Tibial artery (tissue), 4 donors: ENCODE results near the gene KCNIP4.

Experiments
- DNase-seq, 2 donors: peaks; one replicate each; pipeline ENCODE4 v3.0.0-alpha.2; 2019
- H3K27ac ChIP-seq, 2 donors: fragments of 200-600 bp; sonication (generic) in 1 of 2; 1 replicate in 1 of 2; 2 replicates in 1 of 2; pipeline ENCODE4 v1.5.1; 2018 to 2019; ENCODE audit warnings: mild to moderate bottlenecking in 1 of 2
- H3K27me3 ChIP-seq, 2 donors: fragments of 200-600 bp; sonication (generic) in 1 of 2; one replicate each; pipeline versions ENCODE4 v1.5.1 to v1.6.0; 2016 to 2019
- H3K36me3 ChIP-seq, 3 donors: fragments of 200-600 bp; sonication (generic) in 2 of 3; one replicate each; pipeline ENCODE4 v1.5.1; 2016 to 2019; ENCODE audit warnings: mild to moderate bottlenecking in 2 of 3
- H3K4me1 ChIP-seq, 4 donors: fragments of 200-600 bp; sonication (generic) in 2 of 4; 1 replicate in 3 of 4; 2 replicates in 1 of 4; pipeline ENCODE4 v1.5.1; 2016 to 2019
- H3K4me3 ChIP-seq, 2 donors: fragments of 200-600 bp; sonication (generic) in 1 of 2; 1 replicate in 1 of 2; 2 replicates in 1 of 2; pipeline ENCODE4 v1.5.1; 2018 to 2019; ENCODE audit warnings: mild to moderate bottlenecking in 2 of 2
- H3K9me3 ChIP-seq, 3 donors: fragments of 200-600 bp; sonication (generic) in 1 of 3; one replicate each; pipeline ENCODE4 v1.5.1; 2016 to 2019
- CTCF ChIP-seq, 2 experiments: fragments of 200-600 bp in 1 of 2; fragments of 450-650 bp in 1 of 2; IDR thresholded peaks; one replicate each; pipeline ENCODE4 v1.5.1; 2017 to 2019; ENCODE audit warnings: antibody characterized with exemption in 2 of 2, mild to moderate bottlenecking in 1 of 2, moderate library complexity in 1 of 2
- intact Hi-C: fragments of 100-400 bp; cut with DNase I; formaldehyde crosslinking; loops from one replicate; pipeline ENCODE4 v1.15.0; 2023; ENCODE audit warnings: low total_unique reads

KCNIP4 gene

GRCh38 chr4:21290562-21290961, 658.0 kb downstream of the KCNIP4 start:
- no peaks in the 10 kb centered on the region for H3K9me3 ChIP-seq
- H3K27me3 ChIP-seq, result no peaks in the 10 kb centered on the region
- intact Hi-C loops, result no loop called here
- H3K36me3 ChIP-seq, result no peaks in the 10 kb centered on the region
- no peak for DNase-seq
- no peak overlapping the region for H3K4me3 ChIP-seq
- H3K4me1 ChIP-seq, result no peaks in the 10 kb centered on the region
- H3K27ac ChIP-seq, result no peak overlapping the region
- TF ChIP-seq CTCF (IDR thresholded peaks at IDR 0.05), result no peak

GRCh38 chr4:21276046-21276445, 672.5 kb downstream of the KCNIP4 start:
- no peak for TF ChIP-seq CTCF (IDR thresholded peaks at IDR 0.05)
- Histone ChIP-seq H3K4me1 (no peaks in the 10 kb centered on the region), H3K4me3 (no peak overlapping the region), H3K27me3 (no peaks in the 10 kb centered on the region), H3K9me3 (no peaks in the 10 kb centered on the region), H3K36me3 (no peaks in the 10 kb centered on the region), H3K27ac (no peak overlapping the region)
- intact Hi-C loops, result no loop called here
- DNase-seq, result no peak

- no peaks in the 10 kb centered on the region for H3K9me3 ChIP-seq
- H3K36me3 ChIP-seq, result no peaks in the 10 kb centered on the region
- TF ChIP-seq CTCF (IDR thresholded peaks at IDR 0.05), result no peak
- no peaks in the 10 kb centered on the region for H3K27me3 ChIP-seq
- no peaks in the 10 kb centered on the region for H3K4me1 ChIP-seq
- DNase-seq, result no peak
- no peak overlapping the region for H3K4me3 ChIP-seq
- intact Hi-C loops, result no loop called here
- H3K27ac ChIP-seq, result no peak overlapping the region
Observed at GRCh38 chr4:21271439-21272052, 677.0 kb downstream of the KCNIP4 start.

GRCh38 chr4:21248331-21248730, 700.2 kb downstream of the KCNIP4 start:
- no peaks in the 10 kb centered on the region for H3K27me3 ChIP-seq
- H3K36me3 ChIP-seq, result no peaks in the 10 kb centered on the region
- intact Hi-C loops, result no loop called here
- no peaks in the 10 kb centered on the region for H3K4me1 ChIP-seq
- no peak for TF ChIP-seq CTCF (IDR thresholded peaks at IDR 0.05)
- no peaks in the 10 kb centered on the region for H3K9me3 ChIP-seq
- no peak for DNase-seq
- H3K4me3 ChIP-seq, result no peak overlapping the region
- H3K27ac ChIP-seq, result no peak overlapping the region

- H3K9me3 ChIP-seq, result no peaks in the 10 kb centered on the region
- intact Hi-C loops, result no loop called here
- no peak for DNase-seq
- no peaks in the 10 kb centered on the region for H3K36me3 ChIP-seq
- H3K4me3 ChIP-seq, result no peak overlapping the region
- no peaks in the 10 kb centered on the region for H3K4me1 ChIP-seq
- TF ChIP-seq CTCF (IDR thresholded peaks at IDR 0.05), result no peak
- no peaks in the 10 kb centered on the region for H3K27me3 ChIP-seq
- no peak overlapping the region for H3K27ac ChIP-seq
Observed at GRCh38 chr4:21242163-21242562, 706.4 kb downstream of the KCNIP4 start.
